Mesodermal cell (in vitro differentiated cells): ENCODE measurements around the gene DNAJC12.

Experiments used
- H3K27ac ChIP-seq: 2 replicates; pipeline ENCODE4 v1.7.0; 2013; ENCODE audit warnings: mild to moderate bottlenecking, low read depth, low read length, moderate library complexity; ENCODE audit not compliant: severe bottlenecking
- H3K36me3 ChIP-seq: 2 replicates; pipeline ENCODE4 v1.7.1; 2013; ENCODE audit warnings: mild to moderate bottlenecking, low read length, moderate library complexity; ENCODE audit not compliant: control insufficient read depth, insufficient read depth
- H3K4me1 ChIP-seq: one replicate; pipeline ENCODE4 v1.7.1; 2013; ENCODE audit warnings: mild to moderate bottlenecking, low read length; ENCODE audit not compliant: insufficient read depth, control insufficient read depth, poor library complexity, severe bottlenecking
- H3K4me3 ChIP-seq: 2 replicates; pipeline ENCODE4 v1.7.0; 2013; ENCODE audit warnings: low read length, control low read depth, mild to moderate bottlenecking; ENCODE audit not compliant: insufficient read depth, poor library complexity, severe bottlenecking; ENCODE audit errors: extremely low read depth
- H3K9me3 ChIP-seq: 2 replicates; pipeline ENCODE4 v1.7.1; 2013; ENCODE audit warnings: mild to moderate bottlenecking, low read length, moderate library complexity; ENCODE audit not compliant: control insufficient read depth
- WGBS, 2 experiments: methylation state at CpG; one replicate each; pipeline ENCODE4 v1.1.5; 2013; ENCODE audit warnings: missing lambda C conversion rate in 2 of 2; ENCODE audit not compliant: insufficient coverage in 2 of 2; 5-methylcytosine and 5-hydroxymethylcytosine counted together

Gene DNAJC12

GRCh38 chr10:67864607-67865371 lies 26.8 kb upstream of the DNAJC12 start:
- Histone ChIP-seq H3K9me3 (no peaks in the 10 kb centered on the region), H3K27ac (no peak overlapping the region), H3K4me3 (no peak overlapping the region), H3K4me1 (no peaks in the 10 kb centered on the region), H3K36me3 (no peaks in the 10 kb centered on the region)
- WGBS, 2 experiments: 84 to 100% methylated on average over 4 to 5 of the region's 10 CpGs

GRCh38 chr10:67863094-67863493 lies 25.1 kb upstream of the DNAJC12 start:
- no peak overlapping the region for H3K4me3 ChIP-seq
- H3K4me1 ChIP-seq: no peaks in the 10 kb centered on the region
- no peak overlapping the region for H3K27ac ChIP-seq
- no peaks in the 10 kb centered on the region for H3K36me3 ChIP-seq
- H3K9me3 ChIP-seq: no peaks in the 10 kb centered on the region
- 42 to 43% methylated on average over 1 of the region's 2 CpGs for WGBS, 2 experiments

GRCh38 chr10:67861750-67862432 lies 23.9 kb upstream of the DNAJC12 start:
- Histone ChIP-seq H3K36me3 (no peaks in the 10 kb centered on the region), H3K4me1 (no peaks in the 10 kb centered on the region), H3K27ac (no peak overlapping the region), H3K9me3 (no peaks in the 10 kb centered on the region), H3K4me3 (no peak overlapping the region)
- WGBS, 2 experiments: 43 to 60% methylated on average over 1 to 2 of the region's 4 CpGs

- Histone ChIP-seq H3K4me3 (no peak overlapping the region), H3K4me1 (no peaks in the 10 kb centered on the region), H3K36me3 (no peaks in the 10 kb centered on the region), H3K9me3 (no peaks in the 10 kb centered on the region), H3K27ac (no peak overlapping the region)
- WGBS, 2 experiments: 92 to 100% methylated on average over 1 to 2 of the region's 2 CpGs
Observed at GRCh38 chr10:67858971-67859370, 21.0 kb upstream of the DNAJC12 start.

- no peak overlapping the region for H3K27ac ChIP-seq
- H3K4me1 ChIP-seq: no peaks in the 10 kb centered on the region
Observed at GRCh38 chr10:67853512-67853911, 15.5 kb upstream of the DNAJC12 start.

GRCh38 chr10:67852761-67853160 lies 14.8 kb upstream of the DNAJC12 start:
- WGBS, 2 experiments: 96 to 100% methylated on average over 3 to 4 of the region's 5 CpGs
- no peaks in the 10 kb centered on the region for H3K9me3 ChIP-seq
- no peak overlapping the region for H3K4me3 ChIP-seq
- H3K27ac ChIP-seq: no peak overlapping the region
- H3K36me3 ChIP-seq: no peaks in the 10 kb centered on the region
- H3K4me1 ChIP-seq: no peaks in the 10 kb centered on the region

More at GRCh38 chr10:67853512-67853911, 15.5 kb upstream of the DNAJC12 start:
- Histone ChIP-seq H3K4me3 (no peak overlapping the region), H3K36me3 (no peaks in the 10 kb centered on the region), H3K9me3 (no peaks in the 10 kb centered on the region)
- no CpG with 5 or more reads among the region's 3 CpGs for WGBS, 2 experiments

GRCh38 chr10:67851186-67851585 lies 13.2 kb upstream of the DNAJC12 start:
- no peak overlapping the region for H3K27ac ChIP-seq
- no peaks in the 10 kb centered on the region for H3K4me1 ChIP-seq
- H3K4me3 ChIP-seq: no peak overlapping the region
- H3K36me3 ChIP-seq: no peaks in the 10 kb centered on the region
- WGBS, 2 experiments: 67% methylated on average over 2 of the region's 2 CpGs; no CpG with 5 or more reads in 1 of the 2 experiments
- H3K9me3 ChIP-seq: no peaks in the 10 kb centered on the region

- H3K4me1 ChIP-seq: no peaks in the 10 kb centered on the region
- H3K4me3 ChIP-seq: peak overlapping the region; percentile 62
Observed at GRCh38 chr10:67849331-67850011, 11.5 kb upstream of the DNAJC12 start.

GRCh38 chr10:67843284-67843683 lies 5.3 kb upstream of the DNAJC12 start:
- no peaks in the 10 kb centered on the region for H3K36me3 ChIP-seq
- no peaks in the 10 kb centered on the region for H3K4me1 ChIP-seq
- no peak overlapping the region for H3K4me3 ChIP-seq
- H3K27ac ChIP-seq: no peak overlapping the region
- 80% methylated on average over 1 of the region's 2 CpGs; no CpG with 5 or more reads in 1 of the 2 experiments for WGBS, 2 experiments
- peaks cover 6% of the 10 kb centered on the region for H3K9me3 ChIP-seq

More at GRCh38 chr10:67849331-67850011, 11.5 kb upstream of the DNAJC12 start:
- 27 to 36% methylated on average over 24 to 29 of the region's 36 CpGs for WGBS, 2 experiments
- H3K36me3 ChIP-seq: no peaks in the 10 kb centered on the region
- no peak overlapping the region for H3K27ac ChIP-seq
- H3K9me3 ChIP-seq: no peaks in the 10 kb centered on the region

- Histone ChIP-seq H3K9me3 (peaks cover 6% of the 10 kb centered on the region), H3K4me1 (no peaks in the 10 kb centered on the region), H3K27ac (no peak overlapping the region), H3K4me3 (no peak overlapping the region), H3K36me3 (no peaks in the 10 kb centered on the region)
Observed at GRCh38 chr10:67841737-67842136, 3.7 kb upstream of the DNAJC12 start.
